Activated CD4-positive, alpha-beta memory T cell treated with anti-CD3 and anti-CD28 coated beads for 36 hours (primary cell): ENCODE results near the gene CTAGE8. TPM values are rescaled to one million over a fixed set of nuclear protein-coding genes. Genes with fewer than 3 reads are reported as not detected.
"Not testable (repeated sequence)": the region's sequence is repeated elsewhere in the genome, so short reads cannot be mapped to it uniquely, and the experiment has no call there.

Source experiments
- CTCF ChIA-PET: fragments of 350-600 bp; sonication (Branson Sonifier 250); formaldehyde crosslinking; loops from one replicate; lab custom pipeline; 2021; ENCODE audit warnings: antibody characterized with exemption, inconsistent platforms; lab: Charles Lee
- POLR2A ChIA-PET: fragments of 350-600 bp; sonication (Branson Sonifier 250); formaldehyde crosslinking; loops from one replicate; lab custom pipeline; 2021; ENCODE audit warnings: antibody characterized with exemption; lab: Charles Lee
- DNase-seq: peaks from one replicate; pipeline ENCODE4 v3.0.0-alpha.2; 2020
- H3K27ac Mint-ChIP-seq: one replicate; pipeline ENCODE4 v1.8.0; 2021; ENCODE audit warnings: mixed read lengths
- H3K27me3 Mint-ChIP-seq: one replicate; pipeline ENCODE4 v1.8.0; 2021; ENCODE audit warnings: mixed read lengths
- H3K36me3 Mint-ChIP-seq: one replicate; pipeline ENCODE4 v1.8.0; 2021; ENCODE audit warnings: mixed read lengths
- H3K4me1 Mint-ChIP-seq: one replicate; pipeline ENCODE4 v1.8.0; 2021; ENCODE audit warnings: low read depth, mixed read lengths
- H3K4me3 Mint-ChIP-seq: one replicate; pipeline ENCODE4 v1.8.0; 2021; ENCODE audit warnings: mild to moderate bottlenecking, mixed read lengths
- H3K9me3 Mint-ChIP-seq: one replicate; pipeline ENCODE4 v1.8.0; 2021; ENCODE audit warnings: mixed read lengths
- intact Hi-C: fragments of 100-400 bp; cut with micrococcal nuclease; formaldehyde crosslinking; loops from one replicate; pipeline ENCODE4 v1.15.1; 2023
- total RNA-seq, 2 experiments: library from RNA; stranded (reverse); gene quantifications; one replicate each; pipeline ENCODE4 v1.2.3, GENCODE V29; 2021

The CTAGE8 gene, protein sequence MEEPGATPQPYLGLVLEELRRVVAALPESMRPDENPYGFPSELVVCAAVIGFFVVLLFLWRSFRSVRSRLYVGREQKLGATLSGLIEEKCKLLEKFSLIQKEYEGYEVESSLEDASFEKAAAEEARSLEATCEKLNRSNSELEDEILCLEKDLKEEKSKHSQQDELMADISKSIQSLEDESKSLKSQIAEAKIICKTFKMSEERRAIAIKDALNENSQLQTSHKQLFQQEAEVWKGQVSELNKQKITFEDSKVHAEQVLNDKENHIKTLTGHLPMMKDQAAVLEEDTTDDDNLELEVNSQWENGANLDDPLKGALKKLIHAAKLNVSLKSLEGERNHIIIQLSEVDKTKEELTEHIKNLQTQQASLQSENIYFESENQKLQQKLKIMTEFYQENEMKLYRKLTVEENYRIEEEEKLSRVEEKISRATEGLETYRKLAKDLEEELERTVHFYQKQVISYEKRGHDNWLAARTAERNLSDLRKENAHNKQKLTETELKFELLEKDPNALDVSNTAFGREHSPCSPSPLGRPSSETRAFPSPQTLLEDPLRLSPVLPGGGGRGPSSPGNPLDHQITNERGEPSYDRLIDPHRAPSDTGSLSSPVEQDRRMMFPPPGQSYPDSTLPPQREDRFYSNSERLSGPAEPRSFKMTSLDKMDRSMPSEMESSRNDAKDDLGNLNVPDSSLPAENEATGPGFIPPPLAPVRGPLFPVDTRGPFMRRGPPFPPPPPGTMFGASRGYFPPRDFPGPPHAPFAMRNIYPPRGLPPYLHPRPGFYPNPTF
- total RNA-seq, result 1 to 10 TPM; 1.7 to 1.8 TPM

DNA sequence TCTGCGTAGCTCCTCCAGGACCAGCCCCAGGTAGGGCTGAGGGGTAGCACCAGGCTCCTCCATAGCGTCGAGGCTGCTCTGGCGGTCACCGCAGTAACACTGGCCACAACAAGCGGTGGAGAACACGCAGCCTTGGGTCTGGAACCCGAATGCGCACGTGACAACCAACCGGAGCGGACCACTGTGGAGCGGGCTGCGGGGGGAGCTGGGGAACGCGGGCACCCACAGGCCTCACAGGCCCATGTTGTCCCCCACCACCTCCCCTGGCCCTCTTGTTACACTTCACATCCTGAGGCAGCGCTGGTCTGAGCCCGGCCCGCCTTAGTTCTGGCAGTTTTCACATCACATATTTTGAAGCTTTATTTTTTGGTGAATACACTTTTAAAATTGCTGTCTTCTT lies at the start of gene CTAGE8:
Gene CTAGE8, minus strand, starts transcription at position 101 of the 400 bp plus-strand sequence. Its CDS starts 38 bp downstream, at position 63.
- POLR2A ChIA-PET, H3K27me3 Mint-ChIP-seq, H3K27ac Mint-ChIP-seq: not testable (repeated sequence)

DNA sequence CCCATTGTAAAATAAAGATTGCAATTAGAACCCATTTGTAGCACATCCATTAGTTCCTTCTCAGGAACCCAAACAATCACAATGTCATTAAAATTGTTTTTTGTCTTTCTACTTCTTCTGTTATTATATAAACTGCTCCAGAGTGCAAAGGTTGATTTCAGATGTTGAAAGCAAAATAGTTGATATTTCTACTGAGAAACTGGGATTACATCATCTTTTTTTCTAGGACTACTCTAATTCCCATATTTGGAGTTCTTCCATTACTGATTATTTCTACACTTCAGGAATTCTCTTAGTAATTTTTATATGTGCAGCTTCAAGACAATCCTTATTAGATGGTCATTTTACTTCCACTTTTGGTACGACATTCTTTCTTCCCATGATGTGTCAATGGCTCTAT lies 48.4 kb upstream of the CTAGE8 start:
- intact Hi-C loops, H3K27me3 Mint-ChIP-seq, H3K4me3 Mint-ChIP-seq, POLR2A ChIA-PET, CTCF ChIA-PET, H3K27ac Mint-ChIP-seq, DNase-seq, H3K9me3 Mint-ChIP-seq, H3K4me1 Mint-ChIP-seq, H3K36me3 Mint-ChIP-seq: not testable (repeated sequence)

More for the DNA sequence above, at the start of gene CTAGE8:
- H3K4me3 Mint-ChIP-seq, intact Hi-C loops, H3K9me3 Mint-ChIP-seq, H3K36me3 Mint-ChIP-seq, DNase-seq, CTCF ChIA-PET, H3K4me1 Mint-ChIP-seq: not testable (repeated sequence)

GRCh38 chr7:144311872-144312469 lies 42.9 kb upstream of the CTAGE8 start, which contains the start of gene OR2A1:
Gene OR2A1, plus strand, starts transcription at chr7:144312419. Its CDS starts 5,706 bp downstream, at chr7:144318125.
- DNase-seq, H3K27me3 Mint-ChIP-seq, CTCF ChIA-PET, H3K9me3 Mint-ChIP-seq, H3K36me3 Mint-ChIP-seq, POLR2A ChIA-PET, H3K27ac Mint-ChIP-seq, intact Hi-C loops, H3K4me1 Mint-ChIP-seq, H3K4me3 Mint-ChIP-seq: not testable (repeated sequence)

DNA sequence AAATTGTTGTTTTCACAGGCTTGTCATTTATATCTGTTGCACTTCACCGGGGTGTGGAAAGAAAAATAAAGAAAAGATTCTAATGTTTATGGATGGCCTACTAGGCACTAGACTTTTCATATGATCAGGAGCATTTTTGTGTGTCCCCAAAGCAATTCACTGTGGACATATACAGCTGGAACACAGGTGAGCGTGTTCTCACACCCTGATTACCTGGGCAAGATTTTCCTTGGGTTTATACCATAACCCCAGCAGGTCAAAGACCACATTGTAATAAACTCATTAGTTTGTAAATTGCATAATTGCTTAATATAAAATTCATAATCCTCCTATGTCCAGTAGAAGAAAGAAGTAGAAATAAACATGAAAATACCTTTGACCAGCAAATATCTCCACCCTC lies 42.1 kb upstream of the CTAGE8 start:
- H3K4me3 Mint-ChIP-seq, H3K27me3 Mint-ChIP-seq, DNase-seq, H3K27ac Mint-ChIP-seq, intact Hi-C loops, POLR2A ChIA-PET, CTCF ChIA-PET, H3K4me1 Mint-ChIP-seq, H3K36me3 Mint-ChIP-seq, H3K9me3 Mint-ChIP-seq: not testable (repeated sequence)

DNA sequence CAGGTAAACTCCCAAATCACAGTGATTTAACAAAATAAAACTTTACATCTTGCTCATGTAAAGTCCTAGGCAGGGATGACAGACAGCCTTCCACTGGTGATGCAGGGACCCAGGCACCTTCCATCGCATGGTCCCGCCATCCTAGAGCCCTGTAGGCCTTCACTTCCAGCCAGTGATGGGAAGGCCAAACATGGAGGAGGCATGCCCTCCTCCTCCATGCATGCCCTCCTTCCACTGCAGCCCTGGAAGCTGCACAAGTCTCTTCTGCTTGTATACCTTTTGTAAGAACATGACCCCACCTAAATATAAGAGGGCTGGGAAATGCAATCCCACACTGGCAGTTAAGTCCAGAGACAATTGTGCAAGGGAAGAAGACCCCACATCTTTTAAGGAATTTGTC lies 40.6 kb upstream of the CTAGE8 start:
- H3K36me3 Mint-ChIP-seq, H3K27ac Mint-ChIP-seq, H3K4me1 Mint-ChIP-seq, H3K27me3 Mint-ChIP-seq, CTCF ChIA-PET, DNase-seq, POLR2A ChIA-PET, H3K9me3 Mint-ChIP-seq, H3K4me3 Mint-ChIP-seq, intact Hi-C loops: not testable (repeated sequence)

DNA sequence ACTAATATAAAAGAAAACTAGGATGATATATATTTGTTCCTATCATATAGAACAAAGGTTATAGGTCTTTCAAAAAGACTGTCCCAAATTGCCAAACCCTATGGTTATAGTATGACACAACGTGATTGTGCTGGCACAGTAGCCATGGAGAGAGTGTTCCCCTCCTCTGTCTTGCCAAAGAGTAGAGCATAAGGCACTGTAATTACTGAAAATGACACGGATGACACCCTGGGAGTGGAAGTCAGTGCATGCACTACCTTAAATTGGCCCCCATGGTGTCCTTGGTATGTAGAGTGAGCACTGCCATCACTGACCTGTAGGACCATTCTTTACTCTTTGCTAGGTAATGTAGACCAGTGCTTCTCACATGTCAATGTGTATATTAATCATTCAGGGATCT lies 36.1 kb upstream of the CTAGE8 start:
- H3K36me3 Mint-ChIP-seq, POLR2A ChIA-PET, CTCF ChIA-PET, H3K4me3 Mint-ChIP-seq, H3K9me3 Mint-ChIP-seq, DNase-seq, H3K4me1 Mint-ChIP-seq, H3K27ac Mint-ChIP-seq, H3K27me3 Mint-ChIP-seq, intact Hi-C loops: not testable (repeated sequence)

- H3K27ac Mint-ChIP-seq, DNase-seq, H3K4me1 Mint-ChIP-seq, H3K27me3 Mint-ChIP-seq, H3K4me3 Mint-ChIP-seq, H3K36me3 Mint-ChIP-seq, POLR2A ChIA-PET, CTCF ChIA-PET, intact Hi-C loops, H3K9me3 Mint-ChIP-seq: not testable (repeated sequence)
These were observed 34.5 kb upstream of the CTAGE8 start for GRCh38 chr7:144303607-144304006.

- H3K9me3 Mint-ChIP-seq, H3K27ac Mint-ChIP-seq, H3K4me3 Mint-ChIP-seq, H3K4me1 Mint-ChIP-seq, CTCF ChIA-PET, POLR2A ChIA-PET, DNase-seq, intact Hi-C loops, H3K36me3 Mint-ChIP-seq, H3K27me3 Mint-ChIP-seq: not testable (repeated sequence)
These were observed 33.7 kb upstream of the CTAGE8 start for GRCh38 chr7:144302578-144303303.

GRCh38 chr7:144293794-144294499 lies 24.9 kb upstream of the CTAGE8 start:
- H3K27me3 Mint-ChIP-seq, H3K27ac Mint-ChIP-seq, CTCF ChIA-PET, H3K36me3 Mint-ChIP-seq, intact Hi-C loops, H3K4me3 Mint-ChIP-seq, H3K4me1 Mint-ChIP-seq, POLR2A ChIA-PET, H3K9me3 Mint-ChIP-seq: not testable (repeated sequence)
- peak; percentile 30 for DNase-seq

DNA sequence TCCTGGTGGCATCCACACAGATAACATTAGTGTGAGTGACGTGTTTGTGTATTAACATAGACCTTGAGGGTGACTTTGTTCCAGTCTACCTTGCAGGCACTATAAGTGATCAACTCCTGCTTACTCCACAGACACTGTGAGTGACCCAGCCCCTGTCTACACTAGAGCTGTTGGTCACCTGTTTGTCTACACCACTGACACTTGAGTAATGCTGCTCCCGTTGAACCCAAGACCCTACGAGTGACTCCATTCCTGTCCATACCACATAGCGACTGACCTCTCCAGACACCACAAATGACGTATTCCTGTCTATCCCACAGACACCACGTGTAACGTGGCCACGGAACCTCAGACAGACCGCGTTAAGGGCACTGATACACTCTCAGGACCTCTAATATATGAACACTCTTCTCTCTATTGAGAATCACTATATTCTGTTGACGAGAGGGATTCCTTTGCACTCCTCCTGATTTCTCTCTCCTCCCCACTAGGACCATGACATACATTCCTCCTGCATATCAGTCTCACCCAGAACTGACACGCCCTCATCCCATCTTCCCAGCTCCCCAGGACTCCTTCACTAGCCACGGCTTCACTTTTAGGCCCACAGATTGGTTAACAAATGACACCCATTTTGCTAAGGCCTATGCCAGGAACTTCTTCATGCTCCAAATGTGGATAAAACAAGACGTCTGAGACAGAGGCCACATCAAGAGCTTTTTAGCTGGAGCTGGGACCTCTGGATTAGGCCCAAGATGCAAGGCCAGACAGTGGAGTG lies 23.5 kb upstream of the CTAGE8 start:
- POLR2A ChIA-PET, CTCF ChIA-PET, H3K36me3 Mint-ChIP-seq, H3K9me3 Mint-ChIP-seq, H3K27me3 Mint-ChIP-seq, intact Hi-C loops, H3K4me1 Mint-ChIP-seq, H3K4me3 Mint-ChIP-seq, H3K27ac Mint-ChIP-seq: not testable (repeated sequence)
- DNase-seq, result peak; percentile 16

- H3K4me1 Mint-ChIP-seq, CTCF ChIA-PET, H3K9me3 Mint-ChIP-seq, H3K36me3 Mint-ChIP-seq, H3K27ac Mint-ChIP-seq, POLR2A ChIA-PET, H3K4me3 Mint-ChIP-seq, H3K27me3 Mint-ChIP-seq, intact Hi-C loops: not testable (repeated sequence)
- peak; percentile 22 for DNase-seq
These were observed 22.5 kb upstream of the CTAGE8 start for GRCh38 chr7:144291607-144292006.
